ENCODE data around the gene HIGD1A. TPM values are rescaled to one million over a fixed set of nuclear protein-coding genes. Genes with fewer than 3 reads are reported as not detected.

The HIGD1A gene
- total and polyA plus RNA-seq, 10 of the 15 experiments (the other 5 are each of a cell fraction or from before 2014, with no cell fraction given): 73.9 to 487 (median 175) TPM

GRCh38 chr3:42764561-42765295 lies 39.6 kb downstream of the HIGD1A start (continued):
- TF ChIP-seq, protein P1, sequence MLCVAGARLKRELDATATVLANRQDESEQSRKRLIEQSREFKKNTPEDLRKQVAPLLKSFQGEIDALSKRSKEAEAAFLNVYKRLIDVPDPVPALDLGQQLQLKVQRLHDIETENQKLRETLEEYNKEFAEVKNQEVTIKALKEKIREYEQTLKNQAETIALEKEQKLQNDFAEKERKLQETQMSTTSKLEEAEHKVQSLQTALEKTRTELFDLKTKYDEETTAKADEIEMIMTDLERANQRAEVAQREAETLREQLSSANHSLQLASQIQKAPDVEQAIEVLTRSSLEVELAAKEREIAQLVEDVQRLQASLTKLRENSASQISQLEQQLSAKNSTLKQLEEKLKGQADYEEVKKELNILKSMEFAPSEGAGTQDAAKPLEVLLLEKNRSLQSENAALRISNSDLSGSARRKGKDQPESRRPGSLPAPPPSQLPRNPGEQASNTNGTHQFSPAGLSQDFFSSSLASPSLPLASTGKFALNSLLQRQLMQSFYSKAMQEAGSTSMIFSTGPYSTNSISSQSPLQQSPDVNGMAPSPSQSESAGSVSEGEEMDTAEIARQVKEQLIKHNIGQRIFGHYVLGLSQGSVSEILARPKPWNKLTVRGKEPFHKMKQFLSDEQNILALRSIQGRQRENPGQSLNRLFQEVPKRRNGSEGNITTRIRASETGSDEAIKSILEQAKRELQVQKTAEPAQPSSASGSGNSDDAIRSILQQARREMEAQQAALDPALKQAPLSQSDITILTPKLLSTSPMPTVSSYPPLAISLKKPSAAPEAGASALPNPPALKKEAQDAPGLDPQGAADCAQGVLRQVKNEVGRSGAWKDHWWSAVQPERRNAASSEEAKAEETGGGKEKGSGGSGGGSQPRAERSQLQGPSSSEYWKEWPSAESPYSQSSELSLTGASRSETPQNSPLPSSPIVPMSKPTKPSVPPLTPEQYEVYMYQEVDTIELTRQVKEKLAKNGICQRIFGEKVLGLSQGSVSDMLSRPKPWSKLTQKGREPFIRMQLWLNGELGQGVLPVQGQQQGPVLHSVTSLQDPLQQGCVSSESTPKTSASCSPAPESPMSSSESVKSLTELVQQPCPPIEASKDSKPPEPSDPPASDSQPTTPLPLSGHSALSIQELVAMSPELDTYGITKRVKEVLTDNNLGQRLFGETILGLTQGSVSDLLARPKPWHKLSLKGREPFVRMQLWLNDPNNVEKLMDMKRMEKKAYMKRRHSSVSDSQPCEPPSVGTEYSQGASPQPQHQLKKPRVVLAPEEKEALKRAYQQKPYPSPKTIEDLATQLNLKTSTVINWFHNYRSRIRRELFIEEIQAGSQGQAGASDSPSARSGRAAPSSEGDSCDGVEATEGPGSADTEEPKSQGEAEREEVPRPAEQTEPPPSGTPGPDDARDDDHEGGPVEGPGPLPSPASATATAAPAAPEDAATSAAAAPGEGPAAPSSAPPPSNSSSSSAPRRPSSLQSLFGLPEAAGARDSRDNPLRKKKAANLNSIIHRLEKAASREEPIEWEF (IDR thresholded peaks at IDR 0.05; ENCODE audit: insufficient replicate concordance, low read depth, low read length): no peak
- TF ChIP-seq ZZZ3 (IDR thresholded peaks at IDR 0.05; ENCODE audit: control insufficient read depth, insufficient read length, low read depth): no peak

DNA sequence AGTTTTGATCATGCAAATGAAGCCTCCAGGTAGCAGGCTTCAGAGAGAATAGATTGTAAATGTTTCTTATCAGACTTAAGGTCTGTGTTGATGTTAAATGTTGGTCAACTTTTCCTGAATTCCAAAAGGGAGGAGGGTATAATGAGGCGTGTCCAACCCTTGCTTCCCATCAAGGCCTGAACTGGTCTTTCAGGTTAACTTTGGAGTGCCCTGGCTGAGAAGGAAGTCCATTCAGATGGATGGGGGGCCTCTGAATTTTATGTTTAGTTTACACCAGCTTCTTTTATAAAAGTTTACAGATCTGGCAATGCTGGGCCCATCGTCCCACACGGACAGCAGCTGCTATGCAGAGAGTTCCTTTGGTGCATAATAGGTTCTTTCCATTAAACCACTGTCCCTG lies 40.2 kb downstream of the HIGD1A start:
- intact Hi-C loops (cut with micrococcal nuclease; ENCODE audit: unreplicated experiment) (no loop called here), in situ Hi-C loops (cut with MboI) (no loop called here)
- RAD21 ChIA-PET (ENCODE audit: unreplicated experiment): no interaction called here
- CTCF ChIA-PET: no interaction called here
- SMC1A ChIA-PET (ENCODE audit: uncharacterized antibody, unreplicated experiment): no interaction called here
- WGBS (ENCODE audit: insufficient coverage, insufficient replicate concordance, low lambda C conversion rate, missing lambda C conversion rate): 75% methylated on average over 3 of the region's 3 CpGs
- Histone ChIP-seq H3K4me3 (no peak overlapping the region), H3K79me2 (ENCODE audit: control insufficient read depth, insufficient read depth, low read length) (no peaks in the 10 kb centered on the region), H3K4me1 (ENCODE audit: control insufficient read depth, insufficient read depth, low read length) (no peaks in the 10 kb centered on the region), H3K36me3 (ENCODE audit: control insufficient read depth in 2 of 2, insufficient read depth in 2 of 2, low read length in 1 of 2) (no peaks in the 10 kb centered on the region), H2AFZ (ENCODE audit: control insufficient read depth, low read depth, low read length) (no peak overlapping the region), H3K27ac (ENCODE audit: control insufficient read depth, insufficient read depth) (no peak overlapping the region), H3K4me2 (ENCODE audit: control insufficient read depth, insufficient read depth) (no peak overlapping the region), H4K20me1 (ENCODE audit: control insufficient read depth, insufficient read depth) (no peaks in the 10 kb centered on the region), H3K9ac (ENCODE audit: control insufficient read depth, insufficient read depth, low read length) (no peak overlapping the region), H3K27me3 (replicated peaks in 1 of 2; ENCODE audit: control insufficient read depth in 2 of 2, insufficient read depth in 2 of 2, low read length in 1 of 2) (no peaks in the 10 kb centered on the region), H3K9me3 (replicated peaks; ENCODE audit: control insufficient read depth, insufficient read depth, low read length) (no peaks in the 10 kb centered on the region)
- POLR2A ChIA-PET: no interaction called here
- ATAC-seq (no peak), DNase-seq (ENCODE audit: low read depth, low spot score) (no peak), FAIRE-seq (no peak)
- BruUV-seq (replicated peaks): no TSS peak
- TF ChIP-seq SMAD5 (IDR thresholded peaks at IDR 0.05; ENCODE audit: low read depth): no peak
- no peak for TF ChIP-seq SIX5 (IDR thresholded peaks at IDR 0.05; ENCODE audit: low read depth, low read length, severe bottlenecking)
- TF ChIP-seq, protein P2, sequence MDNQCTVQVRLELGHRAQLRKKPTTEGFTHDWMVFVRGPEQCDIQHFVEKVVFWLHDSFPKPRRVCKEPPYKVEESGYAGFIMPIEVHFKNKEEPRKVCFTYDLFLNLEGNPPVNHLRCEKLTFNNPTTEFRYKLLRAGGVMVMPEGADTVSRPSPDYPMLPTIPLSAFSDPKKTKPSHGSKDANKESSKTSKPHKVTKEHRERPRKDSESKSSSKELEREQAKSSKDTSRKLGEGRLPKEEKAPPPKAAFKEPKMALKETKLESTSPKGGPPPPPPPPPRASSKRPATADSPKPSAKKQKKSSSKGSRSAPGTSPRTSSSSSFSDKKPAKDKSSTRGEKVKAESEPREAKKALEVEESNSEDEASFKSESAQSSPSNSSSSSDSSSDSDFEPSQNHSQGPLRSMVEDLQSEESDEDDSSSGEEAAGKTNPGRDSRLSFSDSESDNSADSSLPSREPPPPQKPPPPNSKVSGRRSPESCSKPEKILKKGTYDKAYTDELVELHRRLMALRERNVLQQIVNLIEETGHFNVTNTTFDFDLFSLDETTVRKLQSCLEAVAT (IDR thresholded peaks at IDR 0.05): no peak
- no peak for TF ChIP-seq MTA3 (IDR thresholded peaks at IDR 0.05; ENCODE audit: borderline replicate concordance, low read length)
- TF ChIP-seq IRF5 (IDR thresholded peaks at IDR 0.05; ENCODE audit: borderline replicate concordance): no peak
- TF ChIP-seq TARDBP (IDR thresholded peaks at IDR 0.05; ENCODE audit: borderline replicate concordance): no peak
- no peak for TF ChIP-seq CTCF (IDR thresholded peaks at IDR 0.05 in 2 of 3, conservative IDR thresholded peaks at IDR 0.05 in 1 of 3; ENCODE audit: control insufficient read depth in 2 of 3, extremely low read depth in 1 of 3, insufficient read depth in 1 of 3, low read depth in 3 of 3, low read length in 3 of 3)
- TF ChIP-seq SUZ12 (IDR thresholded peaks at IDR 0.05; ENCODE audit: unreplicated experiment): no peak
- TF ChIP-seq TCF7 (IDR thresholded peaks at IDR 0.05; ENCODE audit: borderline replicate concordance): no peak

Measured in GM12878 (cell line).